ENCODE results near the gene GABRP. TPM values are rescaled to one million over a fixed set of nuclear protein-coding genes. Genes with fewer than 3 reads are reported as not detected.

The GABRP gene
- polyA plus RNA-seq, 1 of the 3 experiments (the other 2 are of a cell fraction): 0.03 TPM

GRCh38 chr5:170747357-170747756 is 36.2 kb upstream of the GABRP start:
- 44% methylated on average over 1 of the region's 1 CpG for WGBS (ENCODE audit: low lambda C conversion rate)
- no peak overlapping the region for H3K4me2 ChIP-seq
- H3K27ac ChIP-seq (ENCODE audit: low read depth in 2 of 2, low read length in 1 of 2): 0 out of 4 replicates have a peak overlapping the region, but pooled peaks of 1 of the 2 experiments have one; percentile 20
- no peaks in the 10 kb centered on the region for H3K27me3 ChIP-seq (ENCODE audit: insufficient read depth)
- CTCF ChIA-PET: interaction anchor here (1.2 to 14.2 kb wide), 4 partner anchors 22 to 62 kb away, joined by 4 to 511 read pairs (median 5); partner anchors contain the start of gene GABRP
- peak; percentile 39 for DNase-seq
- TF ChIP-seq RCOR1 (IDR thresholded peaks at IDR 0.05; ENCODE audit: low read length) (peak; percentile 94), TCF12 (IDR thresholded peaks at IDR 0.05) (peak; percentile 32; the same call in 1 of the 2 replicates), GABPA (IDR thresholded peaks at IDR 0.05; ENCODE audit: low read depth) (no peak), CHD2 (IDR thresholded peaks at IDR 0.05; ENCODE audit: low read length, partially characterized antibody) (peak; percentile 46), EP300 (IDR thresholded peaks at IDR 0.05; ENCODE audit: borderline replicate concordance in 1 of 2, low read depth in 1 of 2, low read length in 1 of 2) (peak in 1 of 2 experiments; percentile 85; a peak in 2 of 4 replicates), SIN3A (IDR thresholded peaks at IDR 0.05; ENCODE audit: borderline replicate concordance, low read depth, low read length) (no peak)
- TF ChIP-seq, protein P1, sequence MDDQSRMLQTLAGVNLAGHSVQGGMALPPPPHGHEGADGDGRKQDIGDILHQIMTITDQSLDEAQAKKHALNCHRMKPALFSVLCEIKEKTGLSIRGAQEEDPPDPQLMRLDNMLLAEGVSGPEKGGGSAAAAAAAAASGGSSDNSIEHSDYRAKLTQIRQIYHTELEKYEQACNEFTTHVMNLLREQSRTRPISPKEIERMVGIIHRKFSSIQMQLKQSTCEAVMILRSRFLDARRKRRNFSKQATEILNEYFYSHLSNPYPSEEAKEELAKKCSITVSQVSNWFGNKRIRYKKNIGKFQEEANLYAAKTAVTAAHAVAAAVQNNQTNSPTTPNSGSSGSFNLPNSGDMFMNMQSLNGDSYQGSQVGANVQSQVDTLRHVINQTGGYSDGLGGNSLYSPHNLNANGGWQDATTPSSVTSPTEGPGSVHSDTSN (IDR thresholded peaks at IDR 0.05): 0 out of 2 replicates have a peak, but pooled peaks have one; percentile 49
- H3F3A ChIP-seq (replicated peaks; ENCODE audit: insufficient read depth): no peaks in the 10 kb centered on the region
- H2AFZ ChIP-seq (ENCODE audit: low read depth): no peak overlapping the region
- no peaks in the 10 kb centered on the region for H3K9me3 ChIP-seq
- H3K4me3 ChIP-seq (ENCODE audit: low read depth in 2 of 2, low read length in 1 of 2): no peak overlapping the region
- peaks cover 0 to 72% of the 10 kb centered on the region in 2 experiments; a peak in 2 of 4 replicates for H3K4me1 ChIP-seq (ENCODE audit: control insufficient read depth in 1 of 2, insufficient read depth in 2 of 2, low read depth in 1 of 2, low read length in 1 of 2)
- H3K9ac ChIP-seq: no peak overlapping the region
- no peaks in the 10 kb centered on the region for H4K20me1 ChIP-seq (ENCODE audit: insufficient read depth)
- no peaks in the 10 kb centered on the region for H3K79me2 ChIP-seq (ENCODE audit: insufficient read depth)
- POLR2A ChIA-PET: no interaction called here
- H3K36me3 ChIP-seq (replicated peaks in 1 of 2; ENCODE audit: control insufficient read depth in 1 of 2, insufficient read depth in 2 of 2, low read length in 1 of 2): no peaks in the 10 kb centered on the region
- H3K9me2 ChIP-seq: no peaks in the 10 kb centered on the region

- Histone ChIP-seq H3K4me3 (ENCODE audit: low read depth in 2 of 2, low read length in 1 of 2) (no peak overlapping the region), H3K4me1 (ENCODE audit: control insufficient read depth in 1 of 2, insufficient read depth in 2 of 2, low read depth in 1 of 2, low read length in 1 of 2) (peaks cover 0 to 77% of the 10 kb centered on the region in 2 experiments; a peak in 2 of 4 replicates), H3F3A (replicated peaks; ENCODE audit: insufficient read depth) (no peaks in the 10 kb centered on the region), H3K79me2 (ENCODE audit: insufficient read depth) (no peaks in the 10 kb centered on the region), H3K9me3 (no peaks in the 10 kb centered on the region), H3K27me3 (ENCODE audit: insufficient read depth) (no peaks in the 10 kb centered on the region), H3K9ac (no peak overlapping the region), H4K20me1 (ENCODE audit: insufficient read depth) (no peaks in the 10 kb centered on the region), H3K36me3 (replicated peaks in 1 of 2; ENCODE audit: control insufficient read depth in 1 of 2, insufficient read depth in 2 of 2, low read length in 1 of 2) (no peaks in the 10 kb centered on the region), H3K27ac (ENCODE audit: low read depth in 2 of 2, low read length in 1 of 2) (peak overlapping the region in 1 of 2 experiments; percentile 20; a peak in 1 of 4 replicates), H3K9me2 (no peaks in the 10 kb centered on the region), H3K4me2 (no peak overlapping the region), H2AFZ (ENCODE audit: low read depth) (no peak overlapping the region)
- ChIA-PET CTCF (interaction anchor here (1.2 to 14.2 kb wide), 5 partner anchors 13 to 115 kb away, joined by 3 to 511 read pairs (median 4); partner anchors contain the start of gene GABRP), POLR2A (no interaction called here)
- WGBS (ENCODE audit: low lambda C conversion rate): 94% methylated on average over 10 of the region's 10 CpGs
- no peak for TF ChIP-seq FOXM1 (IDR thresholded peaks at IDR 0.05; ENCODE audit: low read depth)
- peak; percentile 33; the same call in 1 of the 2 replicates for TF ChIP-seq RAD21 (IDR thresholded peaks at IDR 0.05; ENCODE audit: low read length)
- TF ChIP-seq, protein P2, sequence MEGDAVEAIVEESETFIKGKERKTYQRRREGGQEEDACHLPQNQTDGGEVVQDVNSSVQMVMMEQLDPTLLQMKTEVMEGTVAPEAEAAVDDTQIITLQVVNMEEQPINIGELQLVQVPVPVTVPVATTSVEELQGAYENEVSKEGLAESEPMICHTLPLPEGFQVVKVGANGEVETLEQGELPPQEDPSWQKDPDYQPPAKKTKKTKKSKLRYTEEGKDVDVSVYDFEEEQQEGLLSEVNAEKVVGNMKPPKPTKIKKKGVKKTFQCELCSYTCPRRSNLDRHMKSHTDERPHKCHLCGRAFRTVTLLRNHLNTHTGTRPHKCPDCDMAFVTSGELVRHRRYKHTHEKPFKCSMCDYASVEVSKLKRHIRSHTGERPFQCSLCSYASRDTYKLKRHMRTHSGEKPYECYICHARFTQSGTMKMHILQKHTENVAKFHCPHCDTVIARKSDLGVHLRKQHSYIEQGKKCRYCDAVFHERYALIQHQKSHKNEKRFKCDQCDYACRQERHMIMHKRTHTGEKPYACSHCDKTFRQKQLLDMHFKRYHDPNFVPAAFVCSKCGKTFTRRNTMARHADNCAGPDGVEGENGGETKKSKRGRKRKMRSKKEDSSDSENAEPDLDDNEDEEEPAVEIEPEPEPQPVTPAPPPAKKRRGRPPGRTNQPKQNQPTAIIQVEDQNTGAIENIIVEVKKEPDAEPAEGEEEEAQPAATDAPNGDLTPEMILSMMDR (IDR thresholded peaks at IDR 0.05): peak; percentile 48
- 0 out of 2 replicates have a peak, but pooled peaks have one; percentile 13 for TF ChIP-seq SMC3 (IDR thresholded peaks at IDR 0.05; ENCODE audit: low read depth, low read length)
- DNase-seq: peak; percentile 59
Observed at GRCh38 chr5:170747851-170748250, 35.7 kb upstream of the GABRP start.

All from SK-N-SH (cell line).